HepG2 (cell line): ENCODE results near the gene SPNS3. TPM values are rescaled to one million over a fixed set of nuclear protein-coding genes. Genes with fewer than 3 reads are reported as not detected.
A peak's percentile ranks its signal among the peaks of the same experiment; 100 is the strongest.

Experiments used
- AGO2 ChIP-seq: fragments of 200-400 bp; formaldehyde crosslinking; optimal IDR thresholded peaks from 2 replicates; pipeline ENCODE3; 2017; ENCODE audit warnings: mild to moderate bottlenecking, low read depth, low read length, moderate library complexity
- ARID5B ChIP-seq: IDR thresholded peaks from 2 replicates; pipeline ENCODE4 v1.4.0; 2020; ENCODE audit warnings: mild to moderate bottlenecking, missing genetic modification reagents
- BHLHE40 ChIP-seq: IDR thresholded peaks from 2 replicates; pipeline ENCODE4 v1.6.1; 2011; ENCODE audit warnings: low read length, improper control_type of control experiment
- ESRRA ChIP-seq: sonication (generic); formaldehyde crosslinking; IDR thresholded peaks from 2 replicates; pipeline ENCODE4 v1.5.1; 2020; ENCODE audit warnings: mild to moderate bottlenecking, low read depth, missing genetic modification reagents
- HCFC1 ChIP-seq: fragments of 150-350 bp; IDR thresholded peaks from 2 replicates; pipeline ENCODE4 v1.6.1; 2014; ENCODE audit warnings: low read depth, low read length
- NFE2L2 ChIP-seq: fragments of 150-350 bp; IDR thresholded peaks from 2 replicates; pipeline ENCODE4 v1.6.1; 2014; ENCODE audit warnings: low read length
- PHF20 ChIP-seq: sonication (generic); formaldehyde crosslinking; IDR thresholded peaks from 2 replicates; pipeline ENCODE4 v1.5.0; 2020; ENCODE audit warnings: mild to moderate bottlenecking, missing genetic modification reagents
- SALL1 ChIP-seq: sonication (generic); formaldehyde crosslinking; IDR thresholded peaks from 2 replicates; pipeline ENCODE4 v1.8.0; 2022; ENCODE audit warnings: mild to moderate bottlenecking, missing genetic modification reagents
- THAP7 ChIP-seq: sonication (generic); formaldehyde crosslinking; IDR thresholded peaks from 2 replicates; pipeline ENCODE4 v1.8.1; 2023; ENCODE audit warnings: mild to moderate bottlenecking, missing genetic modification reagents
- THAP9 ChIP-seq: sonication (generic); formaldehyde crosslinking; IDR thresholded peaks from 2 replicates; pipeline ENCODE4; 2020; ENCODE audit warnings: missing genetic modification reagents, mild to moderate bottlenecking, borderline replicate concordance
- TRIM24 ChIP-seq: sonication (generic); formaldehyde crosslinking; IDR thresholded peaks from 2 replicates; pipeline ENCODE4 v1.8.0; 2022; ENCODE audit warnings: mild to moderate bottlenecking, missing genetic modification reagents
- ZBTB14 ChIP-seq: sonication (generic); formaldehyde crosslinking; IDR thresholded peaks from 2 replicates; pipeline ENCODE4 v1.4.0; 2020; ENCODE audit warnings: missing genetic modification reagents
- ZBTB7B ChIP-seq: sonication (generic); formaldehyde crosslinking; IDR thresholded peaks from 2 replicates; pipeline ENCODE4 v1.4.0; 2020; ENCODE audit warnings: missing genetic modification reagents
- ZNF180 ChIP-seq: sonication (generic); formaldehyde crosslinking; IDR thresholded peaks from 2 replicates; pipeline ENCODE4 v1.4.0; 2020; ENCODE audit warnings: low read depth, missing genetic modification reagents, borderline replicate concordance
- ZNF33A ChIP-seq: sonication (generic); formaldehyde crosslinking; IDR thresholded peaks from 2 replicates; pipeline ENCODE4 v1.5.1; 2020; ENCODE audit warnings: missing genetic modification reagents, mild to moderate bottlenecking, moderate library complexity, borderline replicate concordance
- ZNF556 ChIP-seq: sonication (generic); formaldehyde crosslinking; IDR thresholded peaks from 2 replicates; pipeline ENCODE4 v1.4.0; 2020; ENCODE audit warnings: mild to moderate bottlenecking, missing genetic modification reagents, borderline replicate concordance
- ZNF607 ChIP-seq: sonication (generic); formaldehyde crosslinking; IDR thresholded peaks from 2 replicates; pipeline ENCODE4 v1.5.1; 2020; ENCODE audit warnings: missing genetic modification reagents, mild to moderate bottlenecking, borderline replicate concordance
- polyA plus RNA-seq, 8 experiments: library from polyadenylated mRNA; depleted of rRNA in 3 of 8; stranded (reverse) in 7 of 8; unstranded in 1 of 8; fragments of >200 nt; fragmentation: Illumina TruSeq in 4 of 8; extraction: Trizol in 4 of 8; gene quantifications; 2 replicates each; pipeline versions ENCODE4 v1.2.1 to v1.2.3, GENCODE V29; 2011 to 2016; ENCODE audit warnings: low read depth in 4 of 8, missing spikeins in 1 of 8, mixed read lengths in 1 of 8; ENCODE audit not compliant: insufficient read depth in 1 of 8
- total RNA-seq, 5 experiments: library from RNA; depleted of rRNA; stranded (reverse); fragments of >200 nt; fragmentation: Illumina TruSeq; extraction: Trizol; gene quantifications; 2 replicates each; pipeline ENCODE4 v1.2.3, GENCODE V29; 2016; ENCODE audit warnings: low read depth in 1 of 5

SPNS3 gene
- total and polyA plus RNA-seq, 2 of the 13 experiments (the other 11 are each of a cell fraction or from before 2014, with no cell fraction given): not detected

GRCh38 chr17:4480929-4481898, 47.5 kb downstream of the SPNS3 start (continued):
- no peak for TF ChIP-seq HCFC1
- TF ChIP-seq ZNF607 (CRISPR knock-in tag): no peak; the same call in 1 of the 2 replicates
- TF ChIP-seq THAP7 (CRISPR knock-in tag): no peak
- no peak for TF ChIP-seq AGO2
- TF ChIP-seq ESRRA (CRISPR knock-in tag): no peak
- TF ChIP-seq NFE2L2: no peak
- TF ChIP-seq TRIM24 (CRISPR knock-in tag): no peak
- TF ChIP-seq ARID5B (CRISPR knock-in tag): peak; percentile 64; the same call in 1 of the 2 replicates
- peak; percentile 58; the same call in 1 of the 2 replicates for TF ChIP-seq SALL1 (CRISPR knock-in tag)
- peak; percentile 45; the same call in 1 of the 2 replicates for TF ChIP-seq ZBTB7B (CRISPR knock-in tag)
- TF ChIP-seq ZNF556 (CRISPR knock-in tag): no peak
- TF ChIP-seq ZNF180: no peak
- TF ChIP-seq PHF20 (CRISPR knock-in tag): peak; percentile 57; the same call in 1 of the 2 replicates
- TF ChIP-seq ZBTB14 (CRISPR knock-in tag): no peak
- 0 out of 2 replicates have a peak, but pooled peaks have one; percentile 17 for TF ChIP-seq THAP9 (CRISPR knock-in tag)
- peak; percentile 33; the same call in 1 of the 2 replicates for TF ChIP-seq BHLHE40
- TF ChIP-seq ZNF33A (CRISPR knock-in tag): no peak
